ENCODE results near the gene NCOR2.

The NCOR2 gene

GRCh38 chr12:124542021-124542949 is 25.1 kb downstream of the NCOR2 start:
- no peak for DNase-seq (ENCODE audit: insufficient read length, low spot score)
- no peak for TF ChIP-seq CTCF (IDR thresholded peaks at IDR 0.05; ENCODE audit: insufficient read depth, missing control alignments)
- no peak for FAIRE-seq

GRCh38 chr12:124541322-124541721 is 26.1 kb downstream of the NCOR2 start:
- no peak for TF ChIP-seq CTCF (IDR thresholded peaks at IDR 0.05; ENCODE audit: insufficient read depth, missing control alignments)
- no peak for DNase-seq (ENCODE audit: insufficient read length, low spot score)
- FAIRE-seq: no peak

- no peak for TF ChIP-seq CTCF (IDR thresholded peaks at IDR 0.05; ENCODE audit: insufficient read depth, missing control alignments)
- DNase-seq (ENCODE audit: insufficient read length, low spot score) (no peak), FAIRE-seq (no peak)
Observed at GRCh38 chr12:124539084-124540041, 28.0 kb downstream of the NCOR2 start.

GRCh38 chr12:124538194-124539082 is 29.0 kb downstream of the NCOR2 start:
- no peak for FAIRE-seq

GRCh38 chr12:124537525-124538193 is 29.8 kb downstream of the NCOR2 start:
- TF ChIP-seq CTCF (IDR thresholded peaks at IDR 0.05; ENCODE audit: insufficient read depth, missing control alignments): no peak
- DNase-seq (ENCODE audit: insufficient read length, low spot score) (no peak), FAIRE-seq (no peak)

More at GRCh38 chr12:124538194-124539082, 29.0 kb downstream of the NCOR2 start:
- no peak for TF ChIP-seq CTCF (IDR thresholded peaks at IDR 0.05; ENCODE audit: insufficient read depth, missing control alignments)
- DNase-seq (ENCODE audit: insufficient read length, low spot score): no peak

GRCh38 chr12:124536641-124537040 is 30.8 kb downstream of the NCOR2 start:
- FAIRE-seq: no peak
- DNase-seq (ENCODE audit: insufficient read length, low spot score): no peak
- no peak for TF ChIP-seq CTCF (IDR thresholded peaks at IDR 0.05; ENCODE audit: insufficient read depth, missing control alignments)

Data from D721Med (cell line).